Measurements from ENCODE around the gene UBE3C.
"Not testable (repeated sequence)": the region's sequence is repeated elsewhere in the genome, so short reads cannot be mapped to it uniquely, and the experiment has no call there.

The UBE3C gene

GRCh38 chr7:157138424-157139110 is at the start of gene UBE3C:
UBE3C (plus strand) TSS chr7:157138926; CDS start chr7:157139273, 347 bp downstream.
- DNase-seq (ENCODE audit: low read depth): peak; percentile 93

- no peak for DNase-seq (ENCODE audit: low read depth)
Observed at GRCh38 chr7:157089100-157089610, 49.6 kb upstream of the UBE3C start.

- DNase-seq (ENCODE audit: low read depth): no peak
Observed at GRCh38 chr7:157090485-157091165, 48.1 kb upstream of the UBE3C start.

GRCh38 chr7:157096286-157097055 is 42.3 kb upstream of the UBE3C start:
- DNase-seq (ENCODE audit: low read depth): no peak

- DNase-seq (ENCODE audit: low read depth): no peak
Observed at GRCh38 chr7:157097056-157097329, 41.7 kb upstream of the UBE3C start.

GRCh38 chr7:157097569-157097968 is 41.2 kb upstream of the UBE3C start:
- no peak for DNase-seq (ENCODE audit: low read depth)

GRCh38 chr7:157100005-157100404 is 38.7 kb upstream of the UBE3C start:
- not testable (repeated sequence) for DNase-seq (ENCODE audit: low read depth)

- not testable (repeated sequence) for DNase-seq (ENCODE audit: low read depth)
Observed at GRCh38 chr7:157103641-157104040, 35.1 kb upstream of the UBE3C start.

- no peak for DNase-seq (ENCODE audit: low read depth)
Observed at GRCh38 chr7:157111311-157111710, 27.4 kb upstream of the UBE3C start.

- DNase-seq (ENCODE audit: low read depth): no peak
Observed at GRCh38 chr7:157112706-157113105, 26.0 kb upstream of the UBE3C start.

- no peak for DNase-seq (ENCODE audit: low read depth)
Observed at GRCh38 chr7:157113607-157114006, 25.1 kb upstream of the UBE3C start.

GRCh38 chr7:157116762-157117161 is 22.0 kb upstream of the UBE3C start:
- DNase-seq (ENCODE audit: low read depth): no peak

- no peak for DNase-seq (ENCODE audit: low read depth)
Observed at GRCh38 chr7:157117796-157118195, 20.9 kb upstream of the UBE3C start.

GRCh38 chr7:157120181-157120580 is 18.5 kb upstream of the UBE3C start:
- no peak for DNase-seq (ENCODE audit: low read depth)

- DNase-seq (ENCODE audit: low read depth): no peak
Observed at GRCh38 chr7:157121184-157121715, 17.5 kb upstream of the UBE3C start.

- DNase-seq (ENCODE audit: low read depth): no peak
Observed at GRCh38 chr7:157122800-157123495, 15.8 kb upstream of the UBE3C start.

- no peak for DNase-seq (ENCODE audit: low read depth)
Observed at GRCh38 chr7:157124690-157125089, 14.0 kb upstream of the UBE3C start.

GRCh38 chr7:157125376-157126223 is 13.1 kb upstream of the UBE3C start:
- no peak for DNase-seq (ENCODE audit: low read depth)

GRCh38 chr7:157126921-157127320 is 11.8 kb upstream of the UBE3C start:
- no peak for DNase-seq (ENCODE audit: low read depth)

GRCh38 chr7:157129200-157129599 is 9.5 kb upstream of the UBE3C start:
- no peak for DNase-seq (ENCODE audit: low read depth)

GRCh38 chr7:157129907-157130460 is 8.7 kb upstream of the UBE3C start:
- no peak for DNase-seq (ENCODE audit: low read depth)
